Large intestine (tissue), 3 donors: ENCODE results near the gene GDI1. TPM values are rescaled to one million over a fixed set of nuclear protein-coding genes. Genes with fewer than 3 reads are reported as not detected.

Source experiments
- DNase-seq, 2 donors: peaks; one replicate each; pipeline versions ENCODE4 v3.0.0 to v3.0.0-alpha.2; 2013
- H3K27ac ChIP-seq: one replicate; pipeline ENCODE4 v1.5.1; 2013; ENCODE audit warnings: low read length
- H3K27me3 ChIP-seq: 2 replicates; pipeline ENCODE4 v1.6.1; 2013; ENCODE audit warnings: low read length; ENCODE audit not compliant: control insufficient read depth, insufficient read depth
- H3K36me3 ChIP-seq: 2 replicates; pipeline ENCODE4 v1.6.1; 2013; ENCODE audit warnings: low read length; ENCODE audit not compliant: control insufficient read depth, insufficient read depth
- H3K4me1 ChIP-seq: one replicate; pipeline ENCODE4 v1.6.1; 2013; ENCODE audit warnings: low read length; ENCODE audit not compliant: control insufficient read depth, insufficient read depth
- H3K4me3 ChIP-seq: one replicate; pipeline ENCODE4 v1.5.1; 2013; ENCODE audit warnings: low read length
- H3K9me3 ChIP-seq: one replicate; pipeline ENCODE4 v1.6.1; 2013; ENCODE audit warnings: mild to moderate bottlenecking, low read depth, low read length, moderate library complexity; ENCODE audit not compliant: control insufficient read depth
- WGBS: methylation state at CpG from one replicate; pipeline ENCODE4 v1.1.5; 2013; ENCODE audit warnings: low lambda C conversion rate; ENCODE audit not compliant: insufficient coverage; 5-methylcytosine and 5-hydroxymethylcytosine counted together
- polyA plus RNA-seq: library from polyadenylated mRNA; unstranded; fragments of 120-200 nt; gene quantifications from one replicate; pipeline ENCODE4 v1.2.1, GENCODE V29; 2013

The GDI1 gene
- polyA plus RNA-seq, 1 donor: 108 TPM

DNA sequence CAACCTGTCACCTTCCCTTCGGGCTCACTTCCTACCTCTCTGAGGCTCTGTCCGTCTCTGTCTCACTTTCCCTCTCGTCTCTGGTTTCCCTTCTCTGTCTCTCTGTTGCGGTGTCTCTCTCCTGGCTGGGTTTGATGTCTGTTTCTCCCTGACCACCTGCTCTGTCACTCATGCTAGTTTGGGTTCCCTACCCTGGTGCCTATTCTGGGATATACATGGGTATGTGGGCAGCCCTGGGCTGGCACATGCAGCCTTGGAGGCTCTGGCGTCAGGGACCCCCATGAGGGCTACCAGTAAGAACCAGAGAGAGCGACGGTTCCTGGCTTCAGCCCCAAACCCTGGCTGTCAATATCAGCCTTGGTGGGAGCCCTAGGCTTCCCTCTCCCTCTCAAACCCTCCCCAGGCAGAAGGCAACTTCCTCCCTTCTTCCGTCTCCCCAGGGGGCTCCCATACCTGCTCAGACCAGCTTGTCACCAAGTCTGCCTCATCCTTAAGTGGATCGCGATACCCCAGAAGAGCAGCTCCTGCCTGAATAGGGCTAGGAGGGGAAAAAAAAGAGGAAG, 28.2 kb upstream of the GDI1 start:
- WGBS: 17% methylated on average over 1 of the region's 10 CpGs
- Histone ChIP-seq H3K9me3 (no peaks in the 10 kb centered on the region), H3K36me3 (peaks cover 9% of the 10 kb centered on the region), H3K4me3 (peak overlapping the region; percentile 40), H3K27me3 (no peaks in the 10 kb centered on the region), H3K4me1 (peaks cover 13% of the 10 kb centered on the region), H3K27ac (peak overlapping the region; percentile 83)
- no peak for DNase-seq

GRCh38 chrX:154409222-154409871, 27.6 kb upstream of the GDI1 start, which contains the start of gene DNASE1L1:
Gene DNASE1L1 (minus strand): TSS chrX:154409254. CDS start chrX:154405568, 3,686 bp downstream.
- H3K4me1 ChIP-seq: peaks cover 13% of the 10 kb centered on the region
- peaks cover 11% of the 10 kb centered on the region for H3K36me3 ChIP-seq
- WGBS: no CpG with 5 or more reads among the region's 26 CpGs
- no peaks in the 10 kb centered on the region for H3K27me3 ChIP-seq
- H3K9me3 ChIP-seq: no peaks in the 10 kb centered on the region
- peak; percentile 80 to 88 for DNase-seq
- peak within 1 kb of the TSS; percentile 83 for H3K27ac ChIP-seq
- peak within 1 kb of the TSS; percentile 40 for H3K4me3 ChIP-seq

DNA sequence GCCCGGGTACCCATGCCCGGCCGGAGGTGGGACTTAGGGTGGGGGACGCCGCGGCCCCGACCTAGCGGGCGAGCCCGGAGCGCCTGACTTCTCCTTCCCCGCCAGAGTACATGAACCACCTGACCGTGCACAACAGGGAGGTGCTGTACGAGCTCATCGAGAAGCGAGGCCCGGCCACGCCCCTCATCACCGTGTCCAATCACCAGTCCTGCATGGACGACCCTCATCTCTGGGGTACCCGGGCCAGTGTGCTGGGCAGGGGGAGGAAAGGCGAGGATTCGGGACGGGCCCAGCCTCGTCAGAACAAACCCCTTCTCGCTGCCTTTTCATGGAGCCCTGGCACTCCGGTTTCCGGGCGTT, 25.0 kb upstream of the GDI1 start:
- no peaks in the 10 kb centered on the region for H3K27me3 ChIP-seq
- H3K9me3 ChIP-seq: no peaks in the 10 kb centered on the region
- no CpG with 5 or more reads among the region's 29 CpGs for WGBS
- peak in 1 of 2 donors; percentile 75 for DNase-seq
- peaks cover 13% of the 10 kb centered on the region for H3K4me1 ChIP-seq
- H3K27ac ChIP-seq: peak overlapping the region; percentile 90
- peaks cover 7% of the 10 kb centered on the region for H3K36me3 ChIP-seq
- peak overlapping the region; percentile 75 for H3K4me3 ChIP-seq

DNA sequence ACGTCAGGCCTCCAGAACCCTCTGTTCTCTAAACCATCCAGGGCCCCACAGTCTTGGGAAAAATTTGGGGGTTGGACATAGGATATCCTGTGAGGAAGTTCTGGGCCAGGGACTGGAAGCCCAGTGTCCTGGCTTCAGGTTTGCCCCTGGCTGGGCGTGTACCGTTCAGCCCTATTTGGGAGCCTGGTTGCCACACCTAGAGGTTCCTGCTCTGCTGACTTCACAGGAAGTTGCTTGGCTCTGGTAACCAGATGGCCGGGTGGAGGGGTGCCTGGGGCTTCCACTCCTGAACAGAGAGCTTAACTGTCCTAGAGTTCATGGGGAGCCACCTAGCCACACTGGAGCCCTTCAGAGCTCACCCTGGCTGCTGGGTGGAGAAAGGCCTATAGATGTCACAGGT, 24.5 kb upstream of the GDI1 start:
- H3K4me1 ChIP-seq: peaks cover 13% of the 10 kb centered on the region
- peak overlapping the region; percentile 75 for H3K4me3 ChIP-seq
- no CpG with 5 or more reads among the region's 4 CpGs for WGBS
- peak in 1 of 2 donors; percentile 8 for DNase-seq
- H3K36me3 ChIP-seq: peaks cover 7% of the 10 kb centered on the region
- no peaks in the 10 kb centered on the region for H3K27me3 ChIP-seq
- H3K9me3 ChIP-seq: no peaks in the 10 kb centered on the region
- peak overlapping the region; percentile 90 for H3K27ac ChIP-seq

- H3K36me3 ChIP-seq: peaks cover 7% of the 10 kb centered on the region
- no peak overlapping the region for H3K4me3 ChIP-seq
- peaks cover 13% of the 10 kb centered on the region for H3K4me1 ChIP-seq
- no peak overlapping the region for H3K27ac ChIP-seq
- H3K27me3 ChIP-seq: no peaks in the 10 kb centered on the region
- no peak for DNase-seq
- WGBS: no CpG with 5 or more reads among the region's 8 CpGs
- H3K9me3 ChIP-seq: no peaks in the 10 kb centered on the region
Observed at GRCh38 chrX:154413142-154413541, 23.8 kb upstream of the GDI1 start.

GRCh38 chrX:154417157-154417556, 19.8 kb upstream of the GDI1 start:
- H3K27ac ChIP-seq: no peak overlapping the region
- no peak overlapping the region for H3K4me3 ChIP-seq
- peaks cover 9% of the 10 kb centered on the region for H3K36me3 ChIP-seq
- no peak for DNase-seq
- no CpG with 5 or more reads among the region's 7 CpGs for WGBS
- no peaks in the 10 kb centered on the region for H3K9me3 ChIP-seq
- H3K27me3 ChIP-seq: no peaks in the 10 kb centered on the region
- H3K4me1 ChIP-seq: peaks cover 6% of the 10 kb centered on the region

DNA sequence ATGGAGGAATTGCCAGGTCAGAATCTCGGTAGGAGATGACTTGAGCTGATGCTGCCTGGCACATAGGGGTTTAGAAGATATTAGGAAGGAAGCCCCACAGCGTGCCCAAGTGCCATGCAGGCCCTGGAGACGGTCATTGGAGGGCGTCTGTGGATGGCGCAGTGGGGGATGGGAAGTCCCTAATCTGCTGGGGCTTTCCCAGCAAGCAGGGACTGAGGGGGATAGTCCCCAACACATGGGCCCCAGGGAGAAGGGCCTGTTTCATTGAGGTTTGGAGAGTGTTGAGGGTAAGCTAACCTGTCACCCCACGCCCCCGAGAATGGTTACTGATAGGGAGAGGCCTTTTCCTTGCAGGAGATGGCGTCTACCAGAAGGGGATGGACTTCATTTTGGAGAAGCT, 17.8 kb upstream of the GDI1 start:
- Histone ChIP-seq H3K36me3 (peaks cover 2% of the 10 kb centered on the region), H3K4me1 (no peaks in the 10 kb centered on the region), H3K9me3 (no peaks in the 10 kb centered on the region), H3K27ac (no peak overlapping the region), H3K27me3 (no peaks in the 10 kb centered on the region), H3K4me3 (no peak overlapping the region)
- DNase-seq: no peak
- no CpG with 5 or more reads among the region's 8 CpGs for WGBS

DNA sequence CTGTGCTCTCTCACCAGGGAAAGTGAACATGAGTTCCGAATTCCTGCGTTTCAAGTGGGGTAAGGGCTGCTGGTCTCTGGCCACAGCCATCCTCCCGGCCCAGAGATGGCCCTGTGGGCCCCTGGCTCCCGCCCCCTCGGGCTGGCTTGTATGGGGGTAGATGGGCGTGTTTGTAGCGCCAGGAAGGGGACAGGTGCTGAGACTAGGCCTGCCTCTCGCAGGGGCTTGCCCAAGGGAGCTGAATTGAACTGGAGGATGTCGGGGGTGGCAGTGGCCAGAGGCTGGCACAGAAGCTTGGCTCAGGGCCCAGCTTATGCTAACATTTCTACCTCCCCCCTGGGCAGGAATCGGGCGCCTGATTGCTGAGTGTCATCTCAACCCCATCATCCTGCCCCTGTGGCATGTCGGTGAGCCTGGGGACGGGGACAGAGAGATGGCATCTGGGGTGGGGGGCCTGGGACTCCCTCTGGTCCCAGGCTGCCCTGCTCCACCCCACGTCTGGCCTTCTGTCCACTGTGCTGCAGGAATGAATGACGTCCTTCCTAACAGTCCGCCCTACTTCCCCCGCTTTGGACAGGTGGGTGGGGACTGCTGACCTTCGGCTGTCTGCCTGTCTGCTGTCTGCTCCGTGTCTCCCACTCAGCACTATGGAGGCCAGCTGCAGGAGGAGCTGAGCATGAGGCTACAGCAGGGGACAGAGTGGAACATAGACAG, 17.1 kb upstream of the GDI1 start:
- no peak for DNase-seq
- H3K4me1 ChIP-seq: no peaks in the 10 kb centered on the region
- no CpG with 5 or more reads among the region's 19 CpGs for WGBS

DNA sequence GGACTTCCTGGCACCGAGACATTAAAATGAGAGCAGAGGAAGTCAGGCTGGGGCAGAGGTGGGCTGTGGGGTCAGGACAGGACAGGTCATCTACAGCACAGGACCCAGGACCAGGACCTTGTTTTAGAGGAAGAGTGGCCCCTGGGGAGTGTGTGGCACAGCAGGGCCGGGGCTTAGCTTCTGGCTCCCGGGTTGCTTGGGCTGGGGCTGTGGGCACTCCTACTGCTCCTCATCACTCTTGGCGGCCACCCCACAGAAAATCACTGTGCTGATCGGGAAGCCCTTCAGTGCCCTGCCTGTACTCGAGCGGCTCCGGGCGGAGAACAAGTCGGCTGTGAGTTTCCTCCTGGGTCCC, 16.6 kb upstream of the GDI1 start:
- Histone ChIP-seq H3K9me3 (no peaks in the 10 kb centered on the region), H3K27ac (no peak overlapping the region), H3K27me3 (no peaks in the 10 kb centered on the region), H3K4me1 (no peaks in the 10 kb centered on the region), H3K36me3 (peaks cover 2% of the 10 kb centered on the region), H3K4me3 (no peak overlapping the region)
- WGBS: no CpG with 5 or more reads among the region's 10 CpGs
- no peak for DNase-seq

More for the DNA sequence above, 17.1 kb upstream of the GDI1 start:
- H3K4me3 ChIP-seq: no peak overlapping the region
- H3K27me3 ChIP-seq: no peaks in the 10 kb centered on the region
- no peaks in the 10 kb centered on the region for H3K9me3 ChIP-seq
- no peak overlapping the region for H3K27ac ChIP-seq
- peaks cover 2% of the 10 kb centered on the region for H3K36me3 ChIP-seq

DNA sequence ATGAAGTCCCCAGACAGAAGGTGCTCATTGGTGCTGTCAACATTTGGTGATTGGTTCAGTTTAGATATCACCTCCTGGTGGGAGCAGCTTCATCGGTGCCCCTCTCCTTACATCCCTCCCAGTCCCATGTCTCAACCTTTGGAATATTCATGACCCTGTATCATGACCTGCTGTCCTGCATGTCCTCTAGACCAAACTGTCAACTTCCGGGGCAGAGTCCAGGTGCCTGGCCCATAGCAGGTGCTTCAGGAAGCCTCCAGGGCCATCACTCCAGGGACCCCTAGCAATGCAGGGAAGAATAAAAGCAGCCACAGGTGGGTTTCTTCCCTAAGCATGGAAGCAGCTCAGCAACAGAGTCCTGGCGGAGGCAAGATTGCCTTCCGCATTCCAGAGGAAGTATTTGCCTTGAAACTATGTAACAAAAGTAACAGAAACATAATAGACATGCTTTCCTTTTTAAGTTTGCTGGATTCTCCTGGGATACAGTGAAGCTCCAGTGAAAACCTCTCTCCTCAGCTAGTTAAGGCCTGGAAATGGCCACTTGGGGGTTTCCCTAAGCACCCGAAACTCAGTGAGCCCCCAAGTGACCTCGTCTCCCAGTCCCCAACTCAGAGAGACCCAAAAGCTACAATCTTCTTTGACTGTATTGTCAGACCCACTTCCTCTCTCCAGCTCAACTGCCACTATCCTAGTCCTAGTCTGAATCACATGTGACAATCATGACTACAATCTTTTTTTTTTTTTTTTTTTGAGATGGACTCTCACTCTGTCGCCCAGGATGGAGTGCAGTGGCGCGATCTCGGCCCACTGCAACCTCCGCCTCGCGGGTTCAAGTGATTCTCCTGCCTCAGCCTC, 9.8 kb upstream of the GDI1 start:
- WGBS: no CpG with 5 or more reads among the region's 13 CpGs
- H3K27me3 ChIP-seq: no peaks in the 10 kb centered on the region
- peaks cover 14% of the 10 kb centered on the region for H3K36me3 ChIP-seq
- H3K9me3 ChIP-seq: no peaks in the 10 kb centered on the region
- DNase-seq: no peak
- H3K27ac ChIP-seq: peak overlapping the region; percentile 23
- no peak overlapping the region for H3K4me3 ChIP-seq
- peaks cover 8% of the 10 kb centered on the region for H3K4me1 ChIP-seq
